Activated naive CD4-positive, alpha-beta T cell treated with Interleukin-2 at 50 U/mL for 16 hours (primary cell): ENCODE data around the gene USP44.

ENCODE experiments used
- DNase-seq: peaks from one replicate; pipeline ENCODE4 v3.0.0-alpha.2; 2020

USP44 gene

GRCh38 chr12:95548056-95548538 is 3.2 kb downstream of the USP44 start:
- DNase-seq: peak; percentile 29

GRCh38 chr12:95547522-95548055 is 3.7 kb downstream of the USP44 start:
- no peak for DNase-seq

- no peak for DNase-seq
Measured at GRCh38 chr12:95546491-95546813, 4.8 kb downstream of the USP44 start.

- DNase-seq: no peak
Measured at GRCh38 chr12:95545731-95546490, 5.4 kb downstream of the USP44 start.

GRCh38 chr12:95545303-95545702 is 6.0 kb downstream of the USP44 start:
- no peak for DNase-seq

- no peak for DNase-seq
Measured at GRCh38 chr12:95544756-95545155, 6.5 kb downstream of the USP44 start.

GRCh38 chr12:95543305-95543704 is 8.0 kb downstream of the USP44 start:
- DNase-seq: no peak

GRCh38 chr12:95541436-95541835 is 9.8 kb downstream of the USP44 start:
- no peak for DNase-seq

GRCh38 chr12:95538656-95539055 is 12.6 kb downstream of the USP44 start:
- no peak for DNase-seq

- DNase-seq: no peak
Measured at GRCh38 chr12:95538006-95538405, 13.3 kb downstream of the USP44 start.

GRCh38 chr12:95533985-95534384 is 17.3 kb downstream of the USP44 start:
- DNase-seq: no peak

GRCh38 chr12:95532851-95533250 is 18.4 kb downstream of the USP44 start:
- DNase-seq: no peak

- DNase-seq: no peak
Measured at GRCh38 chr12:95529693-95530225, 21.5 kb downstream of the USP44 start.

- DNase-seq: no peak
Measured at GRCh38 chr12:95528431-95528830, 22.8 kb downstream of the USP44 start.

GRCh38 chr12:95522692-95523091 is 28.6 kb downstream of the USP44 start:
- DNase-seq: no peak

GRCh38 chr12:95520816-95521215 is 30.5 kb downstream of the USP44 start:
- no peak for DNase-seq

GRCh38 chr12:95518944-95519343 is 32.3 kb downstream of the USP44 start:
- DNase-seq: no peak

GRCh38 chr12:95517246-95517645 is 34.0 kb downstream of the USP44 start:
- DNase-seq: no peak

- no peak for DNase-seq
Measured at GRCh38 chr12:95516757-95517156, 34.5 kb downstream of the USP44 start.

GRCh38 chr12:95515197-95515596 is 36.1 kb downstream of the USP44 start:
- DNase-seq: no peak

GRCh38 chr12:95513599-95513998 is 37.7 kb downstream of the USP44 start:
- DNase-seq: no peak

GRCh38 chr12:95511977-95512376 is 39.3 kb downstream of the USP44 start:
- no peak for DNase-seq

- no peak for DNase-seq
Measured at GRCh38 chr12:95509300-95509699, 42.0 kb downstream of the USP44 start.

- no peak for DNase-seq
Measured at GRCh38 chr12:95506707-95507523, 44.4 kb downstream of the USP44 start.
